Bone marrow (tissue), 2 donors: ENCODE results near the gene NBDY.

Experiments used
- DNase-seq, 2 donors: peaks; one replicate each; lab custom pipeline; 2025; lab: John Stamatoyannopoulos, UW

NBDY gene

GRCh38 chrX:56785442-56785841, 56.4 kb downstream of the NBDY start:
- DNase-seq = no peak

DNA sequence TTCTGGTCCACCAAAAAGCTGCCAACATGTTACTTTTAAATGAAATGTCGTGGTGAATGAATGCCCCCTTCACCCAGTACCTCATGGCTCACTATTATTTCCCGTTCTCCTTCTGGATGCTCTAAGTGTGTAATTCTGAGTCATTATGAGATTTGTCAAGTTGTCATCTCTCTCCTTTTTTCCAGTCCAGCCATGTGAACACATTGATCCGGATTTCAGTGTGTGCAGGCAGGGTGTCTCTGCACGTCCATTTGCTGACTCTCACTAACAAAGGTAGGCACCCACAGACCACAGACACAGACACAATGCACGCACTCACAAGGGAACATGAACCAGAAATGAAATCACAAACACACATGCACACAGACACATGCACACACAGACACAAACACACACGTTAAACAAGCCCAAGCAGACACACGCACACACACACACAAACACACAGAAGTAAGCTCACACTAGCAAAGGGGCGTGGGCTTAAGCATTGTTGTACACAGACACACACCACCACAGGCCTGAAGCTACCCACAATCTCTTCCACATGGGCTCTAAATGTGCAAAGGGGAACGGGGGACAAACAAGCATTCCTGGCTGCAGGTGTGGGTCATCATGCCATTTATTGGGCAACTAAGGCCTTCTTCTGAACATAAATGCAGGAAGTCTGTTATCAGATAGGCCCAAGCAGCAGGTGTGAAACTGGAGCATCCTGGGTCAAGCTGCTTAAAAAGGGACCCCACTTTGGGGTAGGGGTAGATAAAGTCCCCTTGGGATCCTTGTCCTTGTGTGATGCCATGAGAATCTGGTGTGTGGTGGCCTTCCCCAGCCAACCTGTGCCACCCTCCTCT, 58.1 kb downstream of the NBDY start:
- DNase-seq = no peak

GRCh38 chrX:56787734-56788152, 58.7 kb downstream of the NBDY start:
- DNase-seq = no peak

GRCh38 chrX:56788229-56788628, 59.2 kb downstream of the NBDY start:
- no peak for DNase-seq

- no peak for DNase-seq
Observed at GRCh38 chrX:56788717-56789122, 59.7 kb downstream of the NBDY start.

- DNase-seq = no peak
Observed at GRCh38 chrX:56789518-56790070, 60.6 kb downstream of the NBDY start.

GRCh38 chrX:56790778-56791177, 61.7 kb downstream of the NBDY start:
- no peak for DNase-seq

DNA sequence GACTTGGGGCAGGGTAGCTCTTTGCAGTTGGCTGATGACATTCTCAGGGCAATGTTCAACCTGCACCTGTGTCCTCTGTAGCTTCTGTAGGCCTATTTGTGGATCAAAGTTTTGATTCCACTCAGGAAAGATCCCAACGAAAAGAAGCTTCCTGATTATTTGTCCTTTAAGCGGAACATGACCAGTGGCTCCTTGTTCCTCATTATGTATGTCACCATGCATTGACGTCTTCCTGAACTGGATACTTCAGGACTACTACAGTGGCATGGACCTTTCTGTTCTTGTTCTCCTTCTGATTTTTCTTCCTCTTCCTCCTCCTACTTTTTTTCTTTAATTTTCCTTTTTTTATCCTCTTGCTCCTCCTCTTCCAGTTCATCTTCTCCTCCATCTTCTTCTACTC, 62.4 kb downstream of the NBDY start:
- no peak for DNase-seq

- no peak for DNase-seq
Observed at GRCh38 chrX:56792270-56793111, 63.4 kb downstream of the NBDY start.

DNA sequence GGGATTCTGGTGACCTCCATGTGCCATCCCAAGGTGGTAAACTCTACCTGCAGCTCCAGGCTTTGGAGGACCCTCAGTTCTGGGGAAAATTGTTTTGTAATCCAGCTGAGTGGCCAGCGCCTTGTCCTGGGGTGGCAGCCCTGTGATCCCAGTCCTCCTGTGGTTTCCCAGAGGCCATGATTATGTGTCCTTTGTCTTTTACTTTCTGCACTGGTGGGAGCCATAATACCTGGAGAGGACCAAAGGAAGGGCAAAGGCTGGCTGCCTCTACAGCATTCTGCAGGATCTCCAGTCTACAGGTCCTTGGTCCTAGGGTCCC, 64.0 kb downstream of the NBDY start:
- no peak for DNase-seq

DNA sequence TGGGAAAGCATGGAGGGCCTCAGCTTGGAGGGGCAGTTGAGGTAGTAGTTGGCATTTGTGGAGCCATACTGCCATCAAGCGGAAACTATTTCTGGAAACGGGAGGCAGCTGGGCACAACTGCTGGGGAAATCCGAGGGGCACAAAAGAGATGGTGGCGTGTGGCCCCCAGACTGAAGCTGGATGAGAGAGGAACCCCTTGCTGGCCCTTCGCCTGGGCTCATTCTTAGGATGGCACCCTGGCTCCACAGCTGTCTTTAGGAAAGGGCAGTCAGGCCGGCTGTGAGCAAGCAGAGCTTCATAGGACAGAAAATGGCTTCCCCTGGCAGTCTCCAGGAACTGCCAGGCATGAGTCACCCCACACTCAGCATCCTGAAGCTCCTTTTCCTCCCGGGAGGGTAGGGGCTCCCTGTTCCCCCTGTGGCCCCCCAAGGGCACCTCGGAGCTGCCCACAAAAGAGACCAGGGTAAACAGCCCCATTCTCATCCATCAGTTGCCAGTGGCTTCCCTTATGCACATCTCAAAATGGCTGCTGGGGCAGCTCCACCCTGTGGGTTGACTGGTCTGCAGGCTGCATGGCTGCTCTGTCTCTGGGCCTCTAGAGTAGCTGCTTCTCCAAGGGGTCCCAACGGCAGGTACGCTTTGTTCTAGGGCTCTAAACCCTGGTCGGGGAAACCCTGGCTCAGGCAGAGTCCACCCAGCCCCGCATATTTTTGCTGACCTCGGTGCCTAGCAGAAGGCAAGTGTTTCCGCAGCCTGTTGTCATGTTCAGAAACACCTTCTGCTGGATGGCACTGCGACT, 64.7 kb downstream of the NBDY start:
- DNase-seq = no peak

DNA sequence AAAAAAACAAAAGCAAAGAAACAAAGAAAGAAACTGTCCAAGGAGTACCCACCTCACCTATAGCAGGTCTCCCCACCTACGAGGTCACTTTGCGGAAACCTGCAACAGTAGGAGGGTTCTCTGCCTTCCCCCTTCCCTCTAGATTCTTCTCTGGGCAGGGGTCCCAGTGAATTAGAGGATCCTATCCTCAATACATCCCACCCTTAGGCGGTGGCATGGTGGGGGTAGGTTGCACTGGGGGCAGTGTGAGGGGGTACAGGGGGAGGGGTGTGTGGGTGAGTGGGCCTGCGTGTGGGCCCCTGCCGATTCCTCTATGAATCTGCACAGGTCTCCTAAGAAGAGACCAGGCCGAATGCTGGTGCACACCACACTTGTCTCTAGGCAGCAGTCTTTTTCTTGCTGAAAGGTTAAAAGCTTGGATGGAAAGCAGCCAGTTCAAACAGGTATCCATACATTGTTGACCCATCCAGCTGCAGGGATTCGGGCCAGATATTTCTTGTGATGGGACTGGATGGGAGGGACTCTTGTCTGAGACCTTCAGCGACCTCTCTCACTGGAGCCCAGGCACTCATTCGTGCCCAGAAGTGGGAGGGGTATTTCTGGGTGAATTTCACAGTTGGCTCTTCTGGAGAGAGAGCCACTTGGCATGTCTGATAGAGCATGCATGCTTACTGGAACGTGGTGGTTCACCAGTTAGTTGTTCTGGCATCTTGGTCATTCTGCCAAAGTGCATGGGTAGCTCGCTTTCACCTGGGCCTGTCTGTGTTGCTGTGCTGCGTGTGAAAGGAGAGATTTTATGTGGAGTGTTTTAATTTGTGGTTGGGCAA, 65.6 kb downstream of the NBDY start:
- DNase-seq = no peak

DNA sequence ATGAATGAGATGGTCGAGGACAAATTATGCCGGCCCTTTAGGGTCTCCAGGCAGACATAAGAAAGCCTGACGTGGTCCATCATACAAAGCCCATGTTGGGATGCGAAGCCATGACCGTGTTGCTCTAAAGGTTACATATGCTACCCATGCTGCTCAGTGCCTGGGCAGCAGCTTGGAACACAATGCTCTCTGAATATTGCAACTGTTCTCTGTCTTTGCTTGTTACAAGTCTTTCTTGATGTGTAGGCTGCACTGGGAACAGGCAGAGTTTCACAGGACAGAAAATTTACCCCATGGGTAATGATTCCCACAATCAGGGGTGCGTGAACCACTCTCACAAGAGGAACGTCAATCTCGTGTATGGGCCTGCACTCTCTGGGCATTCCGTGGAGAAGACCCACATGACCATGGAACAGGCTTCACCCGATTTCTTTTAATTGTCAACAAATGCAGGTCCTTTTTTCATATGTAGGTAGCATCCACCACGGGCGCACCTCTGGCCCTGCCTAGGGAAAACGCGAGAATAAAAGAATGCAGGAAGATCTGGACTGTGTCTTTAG, 66.3 kb downstream of the NBDY start:
- DNase-seq = no peak

DNA sequence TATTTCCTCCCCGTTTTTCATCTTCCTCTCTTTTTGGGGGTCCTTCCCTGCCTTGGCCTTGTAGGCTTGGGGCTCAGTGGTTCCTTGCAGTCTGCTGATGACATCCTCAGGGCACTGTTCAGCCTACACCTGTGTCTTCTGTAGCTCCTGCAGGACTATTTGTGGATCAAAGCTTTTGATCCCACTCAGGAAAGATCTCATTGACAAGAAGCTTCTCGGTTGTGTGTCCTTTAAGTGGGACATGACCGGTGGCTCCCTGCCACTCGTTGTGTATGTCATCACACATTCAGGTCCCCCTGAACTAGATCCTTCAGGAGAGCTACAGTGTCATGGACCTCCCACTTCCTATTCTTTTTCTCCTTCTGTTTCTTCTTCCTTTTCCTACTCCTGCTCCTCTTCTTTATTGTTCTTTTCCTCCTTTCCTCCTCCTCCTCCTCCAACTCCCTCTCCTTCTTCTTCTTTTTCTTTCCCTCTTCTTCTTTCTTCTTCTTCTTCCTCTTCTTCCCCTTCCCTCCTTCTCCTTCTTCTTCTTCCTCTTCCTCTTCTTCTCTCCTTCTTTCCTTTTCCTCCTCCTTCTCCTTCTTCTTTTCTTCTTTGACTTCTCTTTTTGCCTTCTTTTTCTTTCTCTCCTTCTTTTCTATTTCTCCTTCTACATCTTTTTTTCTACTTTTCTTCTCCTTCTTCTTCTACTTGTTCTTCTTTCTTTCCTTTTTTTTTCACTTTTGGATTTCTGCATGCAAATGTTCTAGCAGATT, 67.8 kb downstream of the NBDY start:
- no peak for DNase-seq

DNA sequence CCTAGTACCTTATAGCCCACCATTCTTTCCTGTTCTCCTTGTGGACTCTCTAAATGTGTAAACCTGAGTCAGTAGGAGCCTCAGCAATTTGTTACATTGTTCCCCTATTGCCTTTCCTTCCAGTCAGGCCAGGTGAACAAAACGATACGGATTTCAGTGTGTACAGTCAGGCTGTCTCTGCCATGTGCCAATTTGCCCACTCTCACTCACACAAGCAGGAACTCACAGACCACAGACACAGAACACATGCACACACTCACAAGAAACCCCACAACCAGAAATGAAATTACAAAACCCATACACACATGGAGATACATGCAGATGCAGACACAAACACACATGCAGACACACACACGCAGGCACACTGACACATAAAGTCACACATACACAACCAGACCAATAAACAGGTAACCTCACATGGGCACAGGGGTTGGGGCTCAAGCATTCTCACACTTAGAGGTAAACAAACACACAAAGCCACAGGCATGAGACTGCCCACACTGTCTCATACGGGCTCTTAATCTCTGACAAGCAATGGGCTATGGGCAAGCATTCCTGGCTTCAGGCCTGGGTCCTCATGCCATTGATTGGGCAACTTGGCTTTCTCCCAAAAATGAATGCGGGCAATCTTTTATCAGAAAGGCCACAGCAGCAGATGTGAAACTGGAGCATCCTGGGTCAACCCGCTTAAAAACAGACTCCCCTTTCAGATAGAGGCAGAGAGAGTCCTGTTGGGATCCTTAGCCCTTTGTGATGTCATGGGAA, 68.7 kb downstream of the NBDY start:
- no peak for DNase-seq

DNA sequence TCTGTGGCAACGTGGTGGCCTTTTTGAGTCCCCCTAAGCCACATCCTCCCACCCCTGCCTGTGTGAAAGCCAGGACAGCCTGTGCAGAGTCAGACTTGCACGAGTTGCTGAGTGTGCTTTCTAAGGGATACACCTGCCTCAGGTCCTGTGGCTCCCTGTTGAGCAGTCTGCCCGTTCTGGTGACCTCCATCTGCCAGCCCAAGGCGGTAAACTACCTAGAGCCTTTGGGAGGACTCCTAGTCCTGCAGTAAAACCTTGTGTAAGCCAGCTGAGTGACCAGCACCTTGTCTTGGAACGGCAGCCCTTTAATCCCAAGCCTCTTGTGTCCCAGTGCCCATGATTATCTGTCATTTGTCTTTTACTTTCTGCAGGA, 69.3 kb downstream of the NBDY start:
- no peak for DNase-seq

DNA sequence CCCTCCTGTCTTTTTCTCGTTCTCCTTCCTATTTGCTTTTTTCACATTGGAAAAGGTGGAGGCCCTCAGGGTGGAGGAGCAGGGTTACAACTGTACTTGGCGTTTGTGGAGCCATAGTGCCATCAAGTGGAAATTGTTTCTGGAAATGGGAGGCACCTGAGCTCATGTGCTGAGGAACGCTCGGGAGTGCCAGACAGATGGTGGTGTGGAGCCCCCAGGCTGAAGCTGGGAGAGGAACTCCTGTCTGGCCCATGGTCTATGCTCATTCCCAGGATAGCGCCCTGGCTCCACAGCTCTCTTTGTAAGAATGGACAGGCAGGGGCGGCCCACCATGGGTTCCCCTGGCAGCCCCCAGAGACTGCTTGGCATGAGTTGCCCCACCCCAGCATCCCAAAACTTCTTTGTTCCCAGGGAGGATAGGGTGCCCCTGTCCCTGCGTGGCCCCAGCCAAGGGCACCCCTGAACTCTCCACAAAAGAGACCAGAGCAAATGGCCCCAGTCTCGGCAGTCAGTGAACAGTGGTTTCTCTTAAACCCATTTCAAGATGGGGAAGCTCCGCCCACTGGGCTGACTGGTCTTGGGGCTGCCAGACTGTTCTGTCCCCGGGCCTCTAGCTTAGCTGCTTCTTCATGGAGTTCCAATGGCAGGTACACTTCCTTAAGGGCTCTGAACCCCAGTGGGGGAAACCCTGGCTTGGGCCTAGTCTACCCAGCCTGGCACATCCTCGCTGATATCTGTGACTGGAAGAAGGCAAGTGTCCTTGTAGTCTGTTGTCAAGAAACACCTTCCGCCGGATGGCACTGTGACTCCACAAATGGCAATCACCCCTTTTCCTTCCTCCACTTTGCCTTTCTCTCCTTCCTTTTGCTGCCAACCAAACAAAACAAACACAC, 70.1 kb downstream of the NBDY start:
- DNase-seq = no peak

- no peak for DNase-seq
Observed at GRCh38 chrX:56800307-56800706, 71.3 kb downstream of the NBDY start.

GRCh38 chrX:56800801-56801200, 71.8 kb downstream of the NBDY start:
- no peak for DNase-seq
